Brain microvascular endothelial cell (primary cell): ENCODE measurements around the gene STAT2.

ENCODE experiments used
- DNase-seq: peaks from one replicate; pipeline ENCODE4 v3.0.0-alpha.2; 2020
- H3K27ac ChIP-seq: fragments of 250-450 bp; sonication (Bioruptor Pico); 2 replicates; pipeline ENCODE4 v1.5.1; 2020; ENCODE audit warnings: mild to moderate bottlenecking, moderate library complexity
- H3K27me3 ChIP-seq: fragments of 250-450 bp; sonication (Bioruptor Pico); replicated peaks from 2 replicates; pipeline ENCODE4 v1.5.1; 2020; ENCODE audit warnings: mild to moderate bottlenecking
- H3K36me3 ChIP-seq: fragments of 250-450 bp; sonication (Bioruptor Pico); replicated peaks from 2 replicates; pipeline ENCODE4 v1.5.1; 2020; ENCODE audit warnings: mild to moderate bottlenecking
- H3K4me3 ChIP-seq: 2 replicates; pipeline ENCODE4 v1.5.1; 2011; ENCODE audit warnings: low read depth, mild to moderate bottlenecking, control low read depth, low read length, moderate library complexity
- in situ Hi-C: cut with HindIII; loops from 2 replicates; pipeline ENCODE4 v1.10.0; 2017; ENCODE audit warnings: low sequenced_read_pairs, low pct_ligation_motif_present
- TF ChIP-seq, protein P1 (sequence below): IDR thresholded peaks from 2 replicates; pipeline ENCODE4 v1.5.1; 2011; ENCODE audit warnings: low read depth, mild to moderate bottlenecking, moderate library complexity, low read length, control low read depth, inconsistent platforms; ENCODE audit errors: missing control alignments

The STAT2 gene

DNA sequence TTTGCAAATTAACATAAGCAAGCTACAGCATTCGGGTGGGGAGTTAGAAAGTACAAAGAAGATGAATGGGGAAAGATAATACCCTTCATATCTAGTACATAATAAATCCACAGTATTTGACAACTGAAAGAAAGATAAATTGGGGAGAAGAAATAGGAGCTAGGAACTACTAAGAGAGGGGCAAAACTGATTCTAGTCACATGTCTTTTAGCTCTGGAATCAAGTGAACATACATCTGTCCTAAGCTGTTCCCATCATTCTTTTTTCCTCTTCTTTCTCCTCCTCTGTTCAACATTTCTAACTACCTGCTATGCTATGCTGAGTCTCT lies 18.0 kb upstream of the STAT2 start:
- TF ChIP-seq, protein P1, sequence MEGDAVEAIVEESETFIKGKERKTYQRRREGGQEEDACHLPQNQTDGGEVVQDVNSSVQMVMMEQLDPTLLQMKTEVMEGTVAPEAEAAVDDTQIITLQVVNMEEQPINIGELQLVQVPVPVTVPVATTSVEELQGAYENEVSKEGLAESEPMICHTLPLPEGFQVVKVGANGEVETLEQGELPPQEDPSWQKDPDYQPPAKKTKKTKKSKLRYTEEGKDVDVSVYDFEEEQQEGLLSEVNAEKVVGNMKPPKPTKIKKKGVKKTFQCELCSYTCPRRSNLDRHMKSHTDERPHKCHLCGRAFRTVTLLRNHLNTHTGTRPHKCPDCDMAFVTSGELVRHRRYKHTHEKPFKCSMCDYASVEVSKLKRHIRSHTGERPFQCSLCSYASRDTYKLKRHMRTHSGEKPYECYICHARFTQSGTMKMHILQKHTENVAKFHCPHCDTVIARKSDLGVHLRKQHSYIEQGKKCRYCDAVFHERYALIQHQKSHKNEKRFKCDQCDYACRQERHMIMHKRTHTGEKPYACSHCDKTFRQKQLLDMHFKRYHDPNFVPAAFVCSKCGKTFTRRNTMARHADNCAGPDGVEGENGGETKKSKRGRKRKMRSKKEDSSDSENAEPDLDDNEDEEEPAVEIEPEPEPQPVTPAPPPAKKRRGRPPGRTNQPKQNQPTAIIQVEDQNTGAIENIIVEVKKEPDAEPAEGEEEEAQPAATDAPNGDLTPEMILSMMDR: no peak
- Histone ChIP-seq H3K4me3 (no peak overlapping the region), H3K27ac (no peak overlapping the region), H3K36me3 (no peaks in the 10 kb centered on the region), H3K27me3 (no peaks in the 10 kb centered on the region)
- no peak for DNase-seq
- in situ Hi-C loops: no loop called here

DNA sequence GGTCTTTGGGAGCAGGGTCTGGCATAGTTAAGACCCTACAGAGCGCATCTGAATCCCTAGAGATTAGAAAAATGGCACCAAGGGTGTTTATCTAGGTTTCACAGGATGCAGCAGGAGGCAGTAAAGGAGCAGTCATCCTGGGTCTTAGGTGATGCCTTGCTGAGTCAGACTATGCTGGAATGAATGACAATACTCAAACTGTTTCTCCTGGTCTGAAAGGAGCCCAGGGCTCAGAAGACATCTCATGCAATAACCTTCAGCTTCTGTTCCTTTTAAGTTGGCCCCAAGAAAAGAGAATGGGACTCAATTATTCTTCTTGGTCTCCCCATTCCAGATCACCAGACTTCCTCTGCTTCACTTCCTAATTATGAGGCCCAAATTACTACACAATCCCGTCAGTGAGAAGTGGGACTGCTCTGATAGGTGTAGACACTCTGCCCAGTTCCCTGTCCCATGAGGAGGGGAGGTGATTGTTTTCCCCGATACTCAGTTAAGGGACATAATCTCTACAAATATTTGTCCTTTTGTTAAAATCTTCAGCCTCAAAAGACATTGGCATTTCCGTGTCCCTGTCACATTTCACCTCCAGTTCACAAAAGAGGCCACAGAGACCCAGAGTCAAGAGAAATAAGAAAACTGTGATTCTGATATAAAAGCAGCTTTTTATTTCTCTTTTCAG lies 17.5 kb upstream of the STAT2 start:
- Histone ChIP-seq H3K4me3 (no peak overlapping the region), H3K27ac (no peak overlapping the region), H3K36me3 (no peaks in the 10 kb centered on the region), H3K27me3 (no peaks in the 10 kb centered on the region)
- peak; percentile 16 for DNase-seq
- in situ Hi-C loops: no loop called here
- TF ChIP-seq, protein P1: peak; percentile 35

DNA sequence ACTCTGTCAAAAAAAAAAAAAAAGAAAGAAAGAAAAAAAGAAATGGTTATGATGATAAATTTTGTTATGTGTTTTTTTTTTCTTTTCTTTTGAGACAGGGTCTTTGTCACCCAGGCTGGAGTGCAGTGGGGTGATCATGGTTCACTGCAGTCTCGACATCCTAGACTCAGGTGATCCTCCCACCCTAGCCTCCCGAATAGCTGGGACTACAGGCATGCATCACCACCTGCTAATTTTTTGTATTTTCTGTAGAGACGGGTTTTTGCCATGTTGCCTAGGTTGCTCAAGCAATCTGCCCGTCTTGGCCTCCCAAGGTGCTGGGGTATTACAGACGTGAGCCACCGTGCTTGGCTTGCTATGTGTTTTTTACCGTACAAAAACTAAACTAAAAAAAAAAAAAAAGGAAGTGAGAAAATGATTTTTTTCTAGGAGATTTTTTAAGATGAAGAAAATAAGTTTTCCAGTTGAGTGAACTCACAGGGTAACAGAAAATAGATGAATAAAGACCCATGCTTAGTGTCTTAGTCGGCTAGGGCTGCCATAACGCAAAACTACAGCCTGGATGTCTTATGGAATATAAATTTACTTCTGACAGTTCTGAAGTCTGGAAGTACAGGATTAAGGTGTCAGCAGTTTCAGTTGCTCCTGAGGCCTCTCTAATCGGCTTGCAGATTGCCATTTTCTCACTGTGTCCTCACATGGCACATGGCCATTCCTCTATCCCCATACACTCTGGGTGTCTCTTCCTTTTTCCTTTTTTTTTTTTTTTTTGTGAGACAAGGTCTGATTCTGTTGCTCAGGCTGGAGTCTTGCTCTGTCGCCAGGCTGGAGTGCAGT lies 15.9 kb upstream of the STAT2 start:
- Histone ChIP-seq H3K27ac (no peak overlapping the region), H3K4me3 (no peak overlapping the region), H3K36me3 (no peaks in the 10 kb centered on the region), H3K27me3 (no peaks in the 10 kb centered on the region)
- TF ChIP-seq, protein P1: no peak
- no peak for DNase-seq
- in situ Hi-C loops: no loop called here

DNA sequence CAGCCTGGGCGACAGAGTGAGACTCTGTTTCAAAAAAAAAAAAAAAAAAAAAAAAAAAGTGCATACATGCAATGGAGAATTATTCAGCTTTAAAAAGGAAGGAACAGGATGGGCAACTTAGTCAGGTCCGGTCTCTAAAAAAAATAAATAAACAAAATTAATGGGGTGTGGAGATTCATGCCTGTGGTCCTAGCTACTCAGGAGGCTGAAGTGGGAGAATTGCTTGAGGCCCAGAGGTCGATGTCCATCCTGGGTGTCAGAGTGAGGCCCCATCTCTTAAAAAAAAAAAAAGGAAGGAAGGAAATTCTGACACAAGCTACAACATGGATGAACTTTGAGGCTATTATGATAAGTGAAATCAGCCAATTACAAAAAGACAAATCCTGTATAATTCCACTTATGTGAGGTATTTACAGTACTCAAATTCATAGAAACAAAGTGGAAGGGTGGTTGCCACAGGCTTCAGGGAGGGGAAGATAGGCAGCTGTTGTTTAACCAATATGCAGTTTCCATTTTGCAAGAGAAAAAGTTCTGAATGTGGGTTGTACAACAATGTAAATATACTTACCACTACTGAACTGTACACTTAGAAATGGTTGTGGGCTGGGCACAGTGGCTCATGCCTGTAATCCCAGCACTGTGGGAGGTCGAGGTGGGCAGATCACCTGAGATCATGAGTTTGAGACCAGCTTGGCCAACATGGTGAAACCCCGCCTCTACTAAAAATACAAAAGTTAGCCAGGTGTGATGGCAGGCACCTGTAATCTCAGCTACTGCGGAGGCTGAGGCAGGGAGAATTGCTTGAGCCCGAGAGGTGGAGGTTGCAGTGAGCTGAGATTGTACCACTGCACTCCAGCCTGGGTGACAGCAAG lies 15.1 kb upstream of the STAT2 start:
- Histone ChIP-seq H3K27me3 (no peaks in the 10 kb centered on the region), H3K36me3 (no peaks in the 10 kb centered on the region), H3K27ac (no peak overlapping the region), H3K4me3 (no peak overlapping the region)
- DNase-seq: no peak
- TF ChIP-seq, protein P1: no peak
- in situ Hi-C loops: no loop called here

DNA sequence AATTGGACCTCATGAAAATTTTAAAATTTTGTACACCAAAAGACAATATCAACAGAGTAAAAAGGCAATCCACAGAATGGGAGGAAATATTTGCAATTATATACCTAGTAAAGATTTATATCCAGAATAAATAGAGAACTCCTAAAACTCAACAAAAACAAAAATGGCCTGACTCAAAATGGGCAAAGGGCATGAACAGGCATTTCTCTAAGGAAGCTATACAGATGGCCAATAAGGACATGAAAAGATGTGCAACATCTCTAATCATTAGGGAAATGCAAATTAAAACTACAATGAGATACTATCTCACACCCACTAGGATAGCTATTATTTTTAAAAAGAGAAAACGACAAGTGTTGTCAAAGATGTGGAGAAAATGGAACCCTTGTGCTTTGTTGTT lies 13.6 kb upstream of the STAT2 start:
- in situ Hi-C loops: no loop called here
- Histone ChIP-seq H3K36me3 (no peaks in the 10 kb centered on the region), H3K4me3 (no peak overlapping the region), H3K27ac (no peak overlapping the region), H3K27me3 (no peaks in the 10 kb centered on the region)
- no peak for DNase-seq
- TF ChIP-seq, protein P1: no peak
